GM10266 (cell line): Measurements from ENCODE around the gene APBB1IP.
"Not testable (repeated sequence)": the region's sequence is repeated elsewhere in the genome, so short reads cannot be mapped to it uniquely, and the experiment has no call there.

Source experiments
- DNase-seq: peaks from one replicate; pipeline ENCODE4 v3.0.0; 2012; ENCODE audit errors: extremely low spot score
- CTCF ChIP-seq: IDR thresholded peaks from 2 replicates; pipeline ENCODE4 v1.5.1; 2012; ENCODE audit warnings: mild to moderate bottlenecking, low read depth; ENCODE audit not compliant: control insufficient read depth, insufficient read depth; ENCODE audit errors: missing control alignments

APBB1IP gene

GRCh38 chr10:26437637-26438461 lies at the start of gene APBB1IP:
TSS of gene APBB1IP (plus strand) at chr10:26438341. CDS start at chr10:26492327, 53,986 bp downstream.
- DNase-seq, result peak; percentile 47
- no peak for TF ChIP-seq CTCF

- no peak for TF ChIP-seq CTCF
- DNase-seq, result no peak
Observed at GRCh38 chr10:26389533-26389932, 48.6 kb upstream of the APBB1IP start.

GRCh38 chr10:26391701-26392695 lies 46.1 kb upstream of the APBB1IP start:
- no peak for DNase-seq
- TF ChIP-seq CTCF, result peak; percentile 13

- DNase-seq, result not testable (repeated sequence)
Observed at GRCh38 chr10:26398353-26398752, 39.8 kb upstream of the APBB1IP start.

- DNase-seq, result no peak
- no peak for TF ChIP-seq CTCF
Observed at GRCh38 chr10:26407406-26407969, 30.7 kb upstream of the APBB1IP start.

- no peak for TF ChIP-seq CTCF
- DNase-seq, result no peak
Observed at GRCh38 chr10:26408858-26409494, 29.2 kb upstream of the APBB1IP start.

GRCh38 chr10:26410356-26410755 lies 27.8 kb upstream of the APBB1IP start:
- TF ChIP-seq CTCF, result no peak
- no peak for DNase-seq
